Neuron (in vitro differentiated cells): ENCODE results near the gene LDHAL6B.

Experiments used
- H2AFZ ChIP-seq: one replicate; pipeline ENCODE4 v1.6.1; 2013; ENCODE audit warnings: low read depth, mild to moderate bottlenecking, inconsistent platforms, low read length, moderate library complexity
- H3K27me3 ChIP-seq: one replicate; pipeline ENCODE4 v1.6.1; 2013; ENCODE audit warnings: low read length; ENCODE audit not compliant: insufficient read depth
- H3K36me3 ChIP-seq: one replicate; pipeline ENCODE4 v1.6.1; 2013; ENCODE audit warnings: low read length; ENCODE audit not compliant: insufficient read depth
- H3K4me1 ChIP-seq: one replicate; pipeline ENCODE4 v1.6.1; 2013; ENCODE audit warnings: low read length; ENCODE audit not compliant: insufficient read depth
- H3K4me3 ChIP-seq: 2 replicates; pipeline ENCODE4 v1.5.1; 2013; ENCODE audit warnings: mild to moderate bottlenecking, low read length, moderate library complexity
- H3K9me3 ChIP-seq: one replicate; pipeline ENCODE4 v1.6.1; 2013; ENCODE audit warnings: low read length

Gene LDHAL6B

DNA sequence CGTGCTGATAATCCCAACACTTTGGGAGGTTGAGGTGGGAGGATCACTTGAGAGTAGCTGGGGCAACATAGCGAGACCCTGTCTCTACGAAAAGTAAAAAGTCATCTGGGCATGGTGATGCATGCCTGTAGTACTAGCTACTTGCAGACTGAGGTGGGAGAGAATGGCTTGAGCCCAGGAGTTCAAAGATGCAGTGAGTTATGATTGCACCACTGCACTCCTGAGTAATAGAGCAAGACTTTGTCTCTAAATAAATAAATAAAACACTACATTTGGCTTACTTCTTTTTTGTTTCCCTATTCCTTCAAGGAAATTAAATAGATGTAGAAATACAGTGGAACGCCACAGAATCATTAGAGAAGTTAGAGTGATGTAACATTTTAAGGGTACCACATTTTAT lies 20.1 kb upstream of the LDHAL6B start:
- H2AFZ ChIP-seq = no peak overlapping the region
- H3K4me1 ChIP-seq = no peaks in the 10 kb centered on the region
- peaks cover 20% of the 10 kb centered on the region for H3K9me3 ChIP-seq
- no peak overlapping the region for H3K4me3 ChIP-seq
- peaks cover 5% of the 10 kb centered on the region for H3K36me3 ChIP-seq
- no peaks in the 10 kb centered on the region for H3K27me3 ChIP-seq

DNA sequence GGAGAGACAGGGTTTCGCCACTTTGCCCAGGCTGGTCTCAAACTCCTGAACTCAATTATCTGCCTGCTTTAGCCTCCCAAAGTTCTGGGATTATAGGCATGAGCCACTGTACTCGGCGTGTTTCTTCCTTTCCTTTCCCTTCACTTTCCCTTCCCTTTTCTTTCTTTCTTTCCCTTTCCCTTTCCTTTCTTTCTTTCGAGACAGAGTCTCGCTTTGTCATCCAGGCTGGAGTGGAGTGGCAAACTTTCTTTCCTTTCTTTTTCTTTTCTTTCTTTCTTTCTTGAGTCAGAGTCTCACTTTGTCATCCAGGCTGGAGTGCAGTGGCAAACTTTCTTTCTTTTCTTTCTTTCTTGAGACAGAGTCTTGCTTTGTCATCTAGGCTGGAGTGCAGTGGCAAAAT lies 17.4 kb upstream of the LDHAL6B start:
- H3K4me1 ChIP-seq = no peaks in the 10 kb centered on the region
- no peak overlapping the region for H3K4me3 ChIP-seq
- H3K9me3 ChIP-seq = peaks cover 6% of the 10 kb centered on the region
- H3K36me3 ChIP-seq = peaks cover 6% of the 10 kb centered on the region
- no peak overlapping the region for H2AFZ ChIP-seq
- H3K27me3 ChIP-seq = no peaks in the 10 kb centered on the region

DNA sequence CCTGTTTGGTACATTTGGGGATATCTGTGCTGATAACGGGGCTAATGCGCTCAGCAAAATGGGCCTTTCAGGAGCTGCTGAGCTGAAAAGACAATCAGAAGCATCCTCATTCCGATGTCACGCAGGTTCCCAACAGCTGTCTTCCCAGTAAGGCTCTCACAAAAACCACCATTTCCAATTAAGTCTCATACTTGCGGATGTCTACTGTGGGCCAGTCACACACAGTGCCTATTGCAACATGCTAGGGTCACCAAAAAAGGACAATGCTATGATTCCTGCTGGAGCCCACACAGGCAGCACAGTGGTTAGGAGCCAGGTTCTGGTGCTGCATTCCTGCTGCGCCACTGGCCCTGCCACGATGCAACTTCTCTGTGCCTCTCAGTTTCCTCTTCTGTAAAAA lies 16.4 kb upstream of the LDHAL6B start:
- no peak overlapping the region for H3K4me3 ChIP-seq
- peaks cover 16% of the 10 kb centered on the region for H3K36me3 ChIP-seq
- no peak overlapping the region for H2AFZ ChIP-seq
- peaks cover 6% of the 10 kb centered on the region for H3K9me3 ChIP-seq
- H3K4me1 ChIP-seq = no peaks in the 10 kb centered on the region
- no peaks in the 10 kb centered on the region for H3K27me3 ChIP-seq

DNA sequence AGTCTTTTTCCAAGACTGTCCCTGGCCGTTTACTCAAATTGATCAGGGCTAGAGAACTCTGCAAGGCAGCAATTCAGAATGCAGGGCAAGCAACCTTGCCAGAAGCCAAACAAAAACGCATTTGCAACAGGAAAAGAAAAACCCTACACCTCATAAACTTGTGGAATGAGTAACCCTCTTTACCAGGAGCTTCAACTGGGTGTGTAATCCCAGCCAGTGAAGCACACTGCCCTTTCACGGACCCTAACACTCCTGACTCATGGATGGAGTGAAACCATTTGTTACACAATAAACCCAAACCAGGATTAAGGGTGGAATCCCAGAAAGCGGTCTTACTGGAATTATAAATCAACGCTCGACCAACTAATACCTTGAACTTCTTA lies 14.8 kb upstream of the LDHAL6B start:
- H3K9me3 ChIP-seq = peaks cover 6% of the 10 kb centered on the region
- H3K27me3 ChIP-seq = no peaks in the 10 kb centered on the region
- H3K4me1 ChIP-seq = no peaks in the 10 kb centered on the region
- peaks cover 18% of the 10 kb centered on the region for H3K36me3 ChIP-seq
- H3K4me3 ChIP-seq = no peak overlapping the region
- H2AFZ ChIP-seq = no peak overlapping the region

DNA sequence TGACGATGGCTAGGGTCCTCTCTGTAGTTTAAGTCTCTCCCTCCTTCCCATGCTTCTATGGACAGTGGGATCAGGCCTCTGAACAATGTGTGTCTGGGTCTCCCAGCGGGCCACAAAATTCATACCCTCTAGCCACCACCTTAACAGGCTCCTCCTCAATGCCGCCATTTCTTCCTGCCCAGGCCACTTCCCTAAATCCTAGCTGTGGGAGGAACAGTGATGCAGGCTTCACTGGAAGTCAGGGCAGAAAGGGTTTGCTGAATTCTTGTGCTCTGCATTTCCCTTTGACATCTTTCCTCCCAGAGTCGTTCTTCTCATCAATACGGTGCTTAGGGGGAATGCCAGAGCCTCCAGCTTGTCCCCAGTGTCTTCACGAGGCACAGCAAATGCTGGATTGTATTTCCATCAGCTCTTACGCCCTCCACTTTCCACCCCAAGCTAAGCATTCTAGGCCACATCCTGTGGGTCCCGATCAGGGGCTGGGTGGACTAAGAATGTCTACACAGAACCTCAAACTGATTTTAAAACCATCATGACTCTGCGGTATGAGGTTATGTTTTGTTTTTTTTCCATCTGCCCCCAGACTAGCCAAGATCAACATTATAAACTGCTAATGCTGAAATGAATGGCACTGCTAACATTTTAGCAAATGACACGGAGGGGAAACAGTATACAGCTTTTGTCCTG lies 11.9 kb upstream of the LDHAL6B start:
- Histone ChIP-seq H3K4me1 (no peaks in the 10 kb centered on the region), H3K27me3 (no peaks in the 10 kb centered on the region), H3K9me3 (no peaks in the 10 kb centered on the region), H3K36me3 (peaks cover 13% of the 10 kb centered on the region), H3K4me3 (no peak overlapping the region), H2AFZ (no peak overlapping the region)

DNA sequence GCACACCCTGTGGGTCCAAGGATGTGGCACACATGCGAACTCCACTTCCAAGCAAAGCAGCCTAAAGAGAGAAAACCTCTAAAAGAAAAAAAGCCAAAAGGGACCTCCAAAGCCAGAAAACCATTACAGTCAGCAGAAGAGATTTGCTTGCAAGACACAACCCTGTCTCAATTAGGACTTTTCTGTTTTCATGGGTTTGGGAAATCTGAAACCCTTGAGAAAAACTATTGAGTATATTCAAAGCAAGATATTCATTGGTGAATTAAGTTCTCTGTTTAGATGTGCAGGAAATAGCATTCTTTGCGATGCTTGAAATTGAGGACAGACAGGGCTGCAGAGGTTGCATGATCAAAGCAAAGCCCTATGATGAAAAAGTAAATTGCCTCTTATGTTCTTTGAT lies 10.2 kb upstream of the LDHAL6B start:
- Histone ChIP-seq H3K9me3 (no peaks in the 10 kb centered on the region), H3K4me1 (no peaks in the 10 kb centered on the region), H2AFZ (no peak overlapping the region), H3K27me3 (no peaks in the 10 kb centered on the region), H3K36me3 (peaks cover 13% of the 10 kb centered on the region), H3K4me3 (no peak overlapping the region)

DNA sequence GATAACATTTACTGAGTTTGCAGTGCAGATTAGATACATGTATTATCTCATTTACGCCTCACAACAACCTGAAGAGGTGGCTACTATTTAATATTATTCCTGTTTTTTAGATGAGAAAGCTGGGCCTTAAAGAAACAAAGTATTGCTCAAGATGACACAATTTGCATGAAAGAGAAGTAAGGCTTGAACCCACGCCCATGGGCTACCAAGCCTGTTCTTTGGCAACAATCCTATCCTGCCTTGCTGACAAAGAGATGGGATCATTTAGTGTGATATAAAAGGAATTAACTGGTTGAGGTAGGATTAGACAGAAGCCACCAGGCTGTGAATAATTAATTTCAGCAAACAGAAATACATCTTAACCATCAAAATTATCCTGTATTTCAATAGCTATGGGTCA lies 9.2 kb upstream of the LDHAL6B start:
- Histone ChIP-seq H3K27me3 (no peaks in the 10 kb centered on the region), H2AFZ (no peak overlapping the region), H3K4me1 (no peaks in the 10 kb centered on the region), H3K36me3 (peaks cover 18% of the 10 kb centered on the region), H3K9me3 (no peaks in the 10 kb centered on the region), H3K4me3 (no peak overlapping the region)

DNA sequence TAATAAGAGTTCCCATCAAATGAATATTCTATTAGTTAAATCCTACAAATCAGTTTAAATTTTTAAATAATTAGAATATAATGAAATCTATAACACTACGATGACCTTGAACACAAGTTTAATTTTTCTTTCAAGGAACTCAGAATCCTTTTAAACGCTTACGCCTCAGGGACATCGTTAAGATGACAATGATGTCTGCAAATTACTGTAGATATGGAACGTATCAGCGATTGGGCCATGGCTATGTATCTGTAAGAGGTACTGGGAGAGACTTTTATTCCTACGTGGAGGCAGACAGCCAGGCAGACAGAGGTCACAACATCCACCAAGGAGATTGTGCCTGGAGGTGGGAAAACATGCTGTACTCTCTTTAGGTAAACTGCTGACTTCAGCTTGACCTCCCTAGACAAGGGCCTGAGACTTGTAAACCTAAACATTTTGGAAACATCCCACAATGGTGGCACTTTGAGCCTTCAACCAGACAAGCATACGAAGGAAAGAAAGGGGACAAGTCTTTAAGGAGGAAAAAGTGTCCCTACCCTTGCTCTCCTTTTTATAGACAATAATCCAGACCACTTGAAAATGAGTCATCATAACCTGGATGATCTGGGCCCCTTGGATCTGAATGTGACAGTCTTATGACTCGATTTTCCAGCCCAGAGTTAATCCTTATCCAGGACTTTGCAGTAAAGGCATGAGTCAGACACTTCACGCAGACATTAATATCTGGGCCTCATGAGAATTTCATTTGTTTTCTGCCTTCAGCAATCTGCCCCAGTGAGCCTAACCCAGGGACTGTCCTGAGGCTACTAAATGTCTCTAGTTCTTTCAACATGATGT lies 6.8 kb upstream of the LDHAL6B start:
- H3K4me3 ChIP-seq = no peak overlapping the region
- no peaks in the 10 kb centered on the region for H3K9me3 ChIP-seq
- H2AFZ ChIP-seq = no peak overlapping the region
- H3K4me1 ChIP-seq = peaks cover 14% of the 10 kb centered on the region
- no peaks in the 10 kb centered on the region for H3K27me3 ChIP-seq
- H3K36me3 ChIP-seq = peaks cover 11% of the 10 kb centered on the region

DNA sequence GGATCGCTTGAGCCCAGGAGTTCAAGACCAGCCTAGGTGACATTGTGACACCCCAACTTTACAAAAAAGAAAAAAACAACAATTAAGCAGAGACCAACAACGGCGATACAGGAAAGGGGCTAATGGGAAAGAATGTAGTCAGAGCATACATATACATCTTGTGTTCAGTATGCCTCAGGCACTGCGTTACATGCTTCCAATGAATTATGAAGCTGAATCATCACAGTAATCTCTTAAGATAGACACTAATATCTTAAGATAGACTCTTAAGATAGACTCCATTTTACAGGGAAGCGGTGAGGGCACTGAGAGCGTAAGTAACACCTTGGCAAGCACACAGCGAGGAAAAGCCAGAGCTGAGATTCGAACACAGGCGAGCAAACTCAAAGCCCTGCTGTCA lies 6.1 kb upstream of the LDHAL6B start:
- H3K36me3 ChIP-seq = peaks cover 5% of the 10 kb centered on the region

DNA sequence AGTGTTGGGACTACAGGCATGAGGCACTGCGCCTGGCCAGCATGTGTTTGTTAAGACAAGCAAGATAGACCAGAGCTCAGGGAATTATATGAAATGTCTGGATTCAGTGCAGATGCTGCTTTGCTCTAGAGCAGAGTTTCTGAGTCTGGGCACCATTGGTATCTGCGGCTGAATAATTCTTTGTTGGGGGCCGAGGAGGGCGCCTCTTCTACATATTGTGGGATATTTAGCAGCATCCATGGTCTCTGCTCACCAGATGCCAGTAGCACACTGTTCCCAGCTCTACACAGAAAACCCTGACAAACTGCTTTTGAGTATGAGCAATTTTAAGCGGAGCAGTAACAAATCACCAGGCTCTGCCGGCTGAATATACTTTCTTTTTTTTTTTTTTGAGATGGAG lies 3.6 kb upstream of the LDHAL6B start:
- H2AFZ ChIP-seq = no peak overlapping the region
- H3K36me3 ChIP-seq = peaks cover 14% of the 10 kb centered on the region
- H3K27me3 ChIP-seq = no peaks in the 10 kb centered on the region
- H3K4me3 ChIP-seq = no peak overlapping the region
- H3K9me3 ChIP-seq = no peaks in the 10 kb centered on the region
- H3K4me1 ChIP-seq = peaks cover 14% of the 10 kb centered on the region

More for the DNA sequence above, 6.1 kb upstream of the LDHAL6B start:
- Histone ChIP-seq H3K4me3 (no peak overlapping the region), H3K4me1 (peaks cover 14% of the 10 kb centered on the region), H2AFZ (no peak overlapping the region), H3K27me3 (no peaks in the 10 kb centered on the region), H3K9me3 (no peaks in the 10 kb centered on the region)

DNA sequence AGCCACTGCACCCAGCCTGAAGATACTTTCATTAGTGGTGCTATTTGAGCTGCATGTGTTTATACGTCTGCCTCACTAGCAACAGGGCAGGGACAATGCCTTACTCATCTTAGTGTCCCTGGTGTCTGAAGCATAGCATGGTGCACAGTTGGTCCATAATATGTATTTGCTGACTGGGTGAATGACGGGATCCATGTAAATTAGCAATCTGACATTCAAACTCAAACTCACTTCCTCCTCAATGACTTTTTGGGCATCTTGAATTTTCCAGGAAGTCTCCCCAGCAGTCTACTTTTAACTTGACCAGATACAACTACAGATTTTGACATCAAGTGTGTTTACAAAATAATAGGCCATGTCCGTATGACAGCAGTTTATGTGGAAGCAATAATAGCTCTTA lies 3.0 kb upstream of the LDHAL6B start:
- Histone ChIP-seq H2AFZ (no peak overlapping the region), H3K4me1 (peaks cover 14% of the 10 kb centered on the region), H3K4me3 (no peak overlapping the region), H3K27me3 (no peaks in the 10 kb centered on the region), H3K9me3 (no peaks in the 10 kb centered on the region), H3K36me3 (peaks cover 19% of the 10 kb centered on the region)

DNA sequence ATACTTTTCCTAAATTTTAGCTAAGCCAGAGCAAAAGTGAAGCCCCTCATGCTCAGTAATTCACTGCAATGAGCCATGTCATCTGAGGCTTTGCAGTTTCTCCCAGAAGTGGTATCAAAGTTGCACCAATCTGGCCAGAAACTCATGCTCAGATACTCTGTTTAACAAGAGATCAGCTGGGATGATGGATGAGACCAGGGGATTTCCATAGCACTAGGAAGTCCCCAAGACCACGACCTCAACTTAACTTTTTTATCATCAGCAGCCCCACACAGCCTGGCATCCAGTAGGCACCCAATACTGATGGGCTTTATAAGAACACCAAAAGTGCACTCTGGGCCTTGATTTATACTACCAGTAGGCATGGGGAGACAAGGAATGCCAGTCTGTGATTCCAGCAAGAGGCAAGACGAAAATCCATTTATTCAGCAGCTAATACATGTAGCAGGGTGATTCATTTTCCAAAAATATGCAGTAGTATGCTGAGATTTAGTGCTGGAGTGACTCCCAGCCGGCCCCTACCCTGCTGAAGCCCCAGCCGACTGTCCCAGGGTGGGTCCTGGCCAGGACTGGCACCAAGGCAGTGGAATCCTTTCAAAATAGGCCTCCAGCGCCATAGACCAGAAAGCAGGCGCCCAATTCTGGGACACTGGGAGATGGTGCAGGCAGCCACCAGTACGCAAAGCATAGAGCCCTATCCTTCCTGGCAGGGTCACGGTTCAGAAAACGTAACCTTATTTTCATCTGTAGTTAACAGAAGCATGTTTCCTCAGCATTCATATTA lies 612 bp upstream of the LDHAL6B start:
- no peak overlapping the region for H3K4me3 ChIP-seq
- H3K27me3 ChIP-seq = no peaks in the 10 kb centered on the region
- H3K36me3 ChIP-seq = peaks cover 19% of the 10 kb centered on the region
- no peak overlapping the region for H2AFZ ChIP-seq
- H3K4me1 ChIP-seq = peaks cover 14% of the 10 kb centered on the region
- no peaks in the 10 kb centered on the region for H3K9me3 ChIP-seq

DNA sequence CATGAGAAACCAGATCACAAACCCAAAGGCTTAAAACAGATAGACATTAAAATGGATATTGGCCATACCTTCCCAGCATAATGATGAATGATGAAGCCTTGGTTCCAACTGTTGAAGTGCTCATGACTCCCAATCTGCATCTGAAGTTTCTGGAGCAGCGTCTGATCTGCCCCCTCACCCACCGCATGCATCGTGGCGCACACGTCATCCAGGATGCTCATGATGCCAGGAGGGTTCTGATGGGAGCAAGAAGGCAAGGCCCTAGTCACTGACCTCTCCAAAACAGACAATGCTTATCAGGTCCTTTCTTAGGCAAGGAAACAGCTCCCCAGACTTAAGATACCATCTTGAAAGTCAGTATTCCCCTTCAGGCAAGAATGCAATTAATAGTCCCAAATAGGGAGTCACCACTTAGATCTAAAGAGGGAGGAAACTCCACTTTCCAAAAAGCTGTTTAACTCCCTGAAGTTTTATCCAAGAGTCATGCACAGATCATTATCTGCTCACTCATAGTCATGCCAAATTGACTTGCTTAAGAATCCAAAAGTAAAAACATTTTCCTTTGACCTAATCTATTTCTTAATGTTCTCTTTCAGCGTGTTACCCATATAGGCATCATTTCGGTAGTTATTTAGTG lies 2.1 kb downstream of the LDHAL6B start:
- H3K36me3 ChIP-seq = peaks cover 14% of the 10 kb centered on the region
- no peak overlapping the region for H3K4me3 ChIP-seq

More for the DNA sequence above, 2.1 kb downstream of the LDHAL6B start:
- Histone ChIP-seq H2AFZ (no peak overlapping the region), H3K9me3 (no peaks in the 10 kb centered on the region), H3K4me1 (peaks cover 11% of the 10 kb centered on the region), H3K27me3 (no peaks in the 10 kb centered on the region)
